AG08395 (cell line): ENCODE data around the gene TPK1.

Experiments used
- DNase-seq: peaks from one replicate; pipeline ENCODE4 v3.0.0; 2012; ENCODE audit warnings: mixed read lengths, low spot score

Gene TPK1

GRCh38 chr7:144407266-144407931 is 428.5 kb downstream of the TPK1 start:
- no peak for DNase-seq

- no peak for DNase-seq
Measured at GRCh38 chr7:144404946-144405345, 430.9 kb downstream of the TPK1 start.

GRCh38 chr7:144403649-144404061 is 432.2 kb downstream of the TPK1 start, which contains the start of gene NOBOX:
TSS of gene NOBOX (minus strand) at chr7:144403693.
- DNase-seq, result no peak

GRCh38 chr7:144403102-144403501 is 432.8 kb downstream of the TPK1 start:
- no peak for DNase-seq
